HepG2 (cell line): Measurements from ENCODE around the gene DMAC1.

ENCODE experiments used
- ASH2L ChIP-seq: fragments of 300-600, 200-600 bp; sonication (generic); IDR thresholded peaks from 2 replicates; pipeline ENCODE4 v1.7.0; 2017; ENCODE audit warnings: low read depth, mild to moderate bottlenecking, moderate library complexity, mixed read lengths, low read length; ENCODE audit not compliant: insufficient read length
- YEATS2 ChIP-seq: sonication (generic); formaldehyde crosslinking; IDR thresholded peaks from 2 replicates; pipeline ENCODE4 v1.4.0; 2020; ENCODE audit warnings: missing genetic modification reagents, borderline replicate concordance
- ZNF530 ChIP-seq: sonication (generic); formaldehyde crosslinking; IDR thresholded peaks from 2 replicates; pipeline ENCODE4 v1.5.0; 2020; ENCODE audit warnings: low read depth, mild to moderate bottlenecking, missing genetic modification reagents
- TF ChIP-seq, protein P1 (sequence below): sonication (generic); formaldehyde crosslinking; IDR thresholded peaks from 2 replicates; pipeline ENCODE4 v1.5.0; 2020; ENCODE audit warnings: mild to moderate bottlenecking, missing genetic modification reagents, moderate library complexity

DNA sequence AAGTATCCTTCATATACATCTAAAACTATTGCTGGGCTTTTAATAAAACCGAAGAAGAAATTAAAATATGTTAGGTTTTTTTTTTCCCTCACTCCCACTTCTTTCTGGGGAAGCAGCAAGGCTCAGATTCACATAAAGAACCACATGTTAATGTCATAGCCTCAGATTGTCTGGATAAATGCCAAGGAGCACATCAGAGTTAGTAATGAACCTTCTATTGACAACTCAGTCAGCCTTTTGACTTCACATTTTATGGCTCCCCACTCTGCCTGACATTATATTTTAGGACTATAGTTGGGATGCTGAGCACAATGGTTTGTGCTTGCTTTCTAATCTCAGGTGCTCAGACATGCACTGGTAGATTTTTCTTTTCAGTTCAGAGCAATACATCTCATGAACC lies 21.8 kb downstream of the DMAC1 start:
- TF ChIP-seq YEATS2 (CRISPR knock-in tag) (no peak), ASH2L (no peak), ZNF530 (CRISPR knock-in tag) (no peak)
- TF ChIP-seq, protein P1, sequence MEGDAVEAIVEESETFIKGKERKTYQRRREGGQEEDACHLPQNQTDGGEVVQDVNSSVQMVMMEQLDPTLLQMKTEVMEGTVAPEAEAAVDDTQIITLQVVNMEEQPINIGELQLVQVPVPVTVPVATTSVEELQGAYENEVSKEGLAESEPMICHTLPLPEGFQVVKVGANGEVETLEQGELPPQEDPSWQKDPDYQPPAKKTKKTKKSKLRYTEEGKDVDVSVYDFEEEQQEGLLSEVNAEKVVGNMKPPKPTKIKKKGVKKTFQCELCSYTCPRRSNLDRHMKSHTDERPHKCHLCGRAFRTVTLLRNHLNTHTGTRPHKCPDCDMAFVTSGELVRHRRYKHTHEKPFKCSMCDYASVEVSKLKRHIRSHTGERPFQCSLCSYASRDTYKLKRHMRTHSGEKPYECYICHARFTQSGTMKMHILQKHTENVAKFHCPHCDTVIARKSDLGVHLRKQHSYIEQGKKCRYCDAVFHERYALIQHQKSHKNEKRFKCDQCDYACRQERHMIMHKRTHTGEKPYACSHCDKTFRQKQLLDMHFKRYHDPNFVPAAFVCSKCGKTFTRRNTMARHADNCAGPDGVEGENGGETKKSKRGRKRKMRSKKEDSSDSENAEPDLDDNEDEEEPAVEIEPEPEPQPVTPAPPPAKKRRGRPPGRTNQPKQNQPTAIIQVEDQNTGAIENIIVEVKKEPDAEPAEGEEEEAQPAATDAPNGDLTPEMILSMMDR, result no peak
